ENCODE results near the gene IGSF9B. TPM values are rescaled to one million over a fixed set of nuclear protein-coding genes. Genes with fewer than 3 reads are reported as not detected.

IGSF9B gene
- total RNA-seq, 1 experiment from 2014 or later, result not detected

DNA sequence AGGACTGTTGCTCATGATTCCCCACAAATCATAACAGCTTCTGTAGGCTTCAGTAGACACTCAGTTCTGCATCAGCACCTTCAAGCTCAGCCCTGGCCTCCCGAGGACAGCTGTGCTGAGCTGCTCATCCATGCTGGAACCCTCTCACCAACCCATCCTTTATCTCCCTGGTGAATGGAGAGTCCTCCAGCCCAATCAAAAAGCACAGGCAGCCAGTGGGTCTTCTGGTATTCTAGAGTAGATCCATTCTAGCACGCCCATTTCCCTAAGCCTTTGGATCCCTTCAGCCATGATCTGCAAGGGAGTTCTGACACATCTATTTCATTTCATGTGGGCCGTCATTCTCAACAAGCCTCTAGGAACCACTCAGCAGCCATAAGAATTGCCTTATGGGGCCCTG, 66.9 kb downstream of the IGSF9B start:
- Histone ChIP-seq H3K9me3 (ENCODE audit: insufficient read depth, low read depth) (no peaks in the 10 kb centered on the region), H3K27me3 (ENCODE audit: insufficient read depth, low read depth) (peaks cover 49% of the 10 kb centered on the region), H3K79me2 (ENCODE audit: low read depth) (no peaks in the 10 kb centered on the region), H3K4me2 (no peak overlapping the region), H3K36me3 (ENCODE audit: low read depth) (no peaks in the 10 kb centered on the region), H3K4me1 (replicated peaks; ENCODE audit: insufficient read depth) (no peaks in the 10 kb centered on the region), H3F3A (ENCODE audit: insufficient read depth, low read depth) (no peaks in the 10 kb centered on the region), H4K20me1 (ENCODE audit: insufficient read depth) (no peaks in the 10 kb centered on the region), H3K9me2 (ENCODE audit: insufficient read depth) (no peaks in the 10 kb centered on the region), H3K4me3 (no peak overlapping the region), H2AFZ (no peak overlapping the region), H3K27ac (no peak overlapping the region)
- intact Hi-C loops (cut with micrococcal nuclease; ENCODE audit: unreplicated experiment), result no loop called here
- TF ChIP-seq EZH2 (IDR thresholded peaks at IDR 0.05; ENCODE audit: low read depth), result no peak
- TF ChIP-seq, protein P1, sequence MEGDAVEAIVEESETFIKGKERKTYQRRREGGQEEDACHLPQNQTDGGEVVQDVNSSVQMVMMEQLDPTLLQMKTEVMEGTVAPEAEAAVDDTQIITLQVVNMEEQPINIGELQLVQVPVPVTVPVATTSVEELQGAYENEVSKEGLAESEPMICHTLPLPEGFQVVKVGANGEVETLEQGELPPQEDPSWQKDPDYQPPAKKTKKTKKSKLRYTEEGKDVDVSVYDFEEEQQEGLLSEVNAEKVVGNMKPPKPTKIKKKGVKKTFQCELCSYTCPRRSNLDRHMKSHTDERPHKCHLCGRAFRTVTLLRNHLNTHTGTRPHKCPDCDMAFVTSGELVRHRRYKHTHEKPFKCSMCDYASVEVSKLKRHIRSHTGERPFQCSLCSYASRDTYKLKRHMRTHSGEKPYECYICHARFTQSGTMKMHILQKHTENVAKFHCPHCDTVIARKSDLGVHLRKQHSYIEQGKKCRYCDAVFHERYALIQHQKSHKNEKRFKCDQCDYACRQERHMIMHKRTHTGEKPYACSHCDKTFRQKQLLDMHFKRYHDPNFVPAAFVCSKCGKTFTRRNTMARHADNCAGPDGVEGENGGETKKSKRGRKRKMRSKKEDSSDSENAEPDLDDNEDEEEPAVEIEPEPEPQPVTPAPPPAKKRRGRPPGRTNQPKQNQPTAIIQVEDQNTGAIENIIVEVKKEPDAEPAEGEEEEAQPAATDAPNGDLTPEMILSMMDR (conservative IDR thresholded peaks at IDR 0.05), result no peak
- DNase-seq, result no peak
- no TSS peak for BruUV-seq (replicated peaks)
- ChIA-PET POLR2A (ENCODE audit: unreplicated experiment) (no interaction called here), CTCF (no interaction called here)

DNA sequence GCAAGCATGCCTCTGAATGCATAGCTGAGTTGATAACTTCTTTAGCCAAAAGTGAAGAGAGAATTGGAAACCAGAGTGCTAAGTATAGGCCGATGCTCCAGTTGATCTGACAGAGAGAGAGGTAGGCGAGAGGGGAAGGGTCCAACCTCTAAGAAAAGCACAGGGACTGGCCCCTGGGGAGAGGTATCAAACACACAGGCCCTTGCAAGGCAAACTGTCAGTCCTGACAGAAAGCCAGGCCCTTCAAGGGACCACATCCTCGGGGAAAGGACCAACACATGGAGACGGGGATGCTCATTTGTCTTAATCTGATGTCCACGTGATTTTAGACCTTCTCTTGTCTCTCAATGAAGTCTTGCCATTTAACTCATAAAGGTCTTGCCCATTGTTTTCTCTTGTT, 67.6 kb downstream of the IGSF9B start:
- Histone ChIP-seq H3F3A (ENCODE audit: insufficient read depth, low read depth) (no peaks in the 10 kb centered on the region), H3K9me2 (ENCODE audit: insufficient read depth) (no peaks in the 10 kb centered on the region), H3K4me2 (no peak overlapping the region), H3K27me3 (ENCODE audit: insufficient read depth, low read depth) (peaks cover 42% of the 10 kb centered on the region), H2AFZ (no peak overlapping the region), H3K4me3 (no peak overlapping the region), H3K27ac (no peak overlapping the region), H3K79me2 (ENCODE audit: low read depth) (no peaks in the 10 kb centered on the region), H3K36me3 (ENCODE audit: low read depth) (no peaks in the 10 kb centered on the region), H4K20me1 (ENCODE audit: insufficient read depth) (no peaks in the 10 kb centered on the region), H3K4me1 (replicated peaks; ENCODE audit: insufficient read depth) (no peaks in the 10 kb centered on the region), H3K9me3 (ENCODE audit: insufficient read depth, low read depth) (no peaks in the 10 kb centered on the region)
- no peak for DNase-seq
- ChIA-PET CTCF (no interaction called here), POLR2A (ENCODE audit: unreplicated experiment) (no interaction called here)
- no peak for TF ChIP-seq EZH2 (IDR thresholded peaks at IDR 0.05; ENCODE audit: low read depth)
- TF ChIP-seq, protein P1 (conservative IDR thresholded peaks at IDR 0.05), result no peak
- intact Hi-C loops (cut with micrococcal nuclease; ENCODE audit: unreplicated experiment), result no loop called here
- no TSS peak for BruUV-seq (replicated peaks)

DNA sequence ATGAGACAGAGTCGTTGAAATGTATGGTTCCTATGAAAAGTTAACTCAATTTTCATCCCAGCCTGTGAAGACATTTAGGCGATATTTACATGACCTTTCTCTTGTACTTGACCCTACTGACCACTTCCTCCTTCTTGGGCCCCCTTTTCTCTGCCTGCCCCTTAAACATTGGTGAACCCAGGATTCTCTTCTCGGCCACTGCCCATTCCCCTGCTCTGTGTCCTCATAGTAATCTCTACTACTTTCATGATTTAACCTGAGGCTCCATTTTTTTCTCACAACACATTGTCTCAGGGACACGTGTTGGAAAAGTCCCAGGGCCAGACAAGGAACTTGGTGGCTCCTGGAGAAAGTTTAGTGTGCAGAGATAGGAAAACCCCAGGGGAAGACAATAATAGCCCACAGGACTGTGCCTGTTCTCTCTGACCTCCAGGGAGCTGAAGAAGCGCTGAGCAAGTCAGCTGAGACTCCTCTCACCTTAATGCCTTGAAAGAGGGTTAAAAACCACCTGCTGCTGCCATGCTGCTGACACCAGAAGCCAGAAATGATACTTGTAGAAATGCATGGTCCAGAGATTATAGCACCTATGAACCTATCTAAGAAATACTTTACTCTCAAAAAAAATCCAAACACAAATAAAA, 69.0 kb downstream of the IGSF9B start:
- H3K36me3 ChIP-seq (ENCODE audit: low read depth), result no peaks in the 10 kb centered on the region
- intact Hi-C loops (cut with micrococcal nuclease; ENCODE audit: unreplicated experiment), result no loop called here
- no peaks in the 10 kb centered on the region for H3F3A ChIP-seq (ENCODE audit: insufficient read depth, low read depth)
- H3K4me1 ChIP-seq (replicated peaks; ENCODE audit: insufficient read depth), result no peaks in the 10 kb centered on the region
- TF ChIP-seq, protein P1 (conservative IDR thresholded peaks at IDR 0.05), result no peak
- no peak for TF ChIP-seq EZH2 (IDR thresholded peaks at IDR 0.05; ENCODE audit: low read depth)
- no peaks in the 10 kb centered on the region for H3K9me3 ChIP-seq (ENCODE audit: insufficient read depth, low read depth)
- no peak overlapping the region for H3K4me3 ChIP-seq
- H3K79me2 ChIP-seq (ENCODE audit: low read depth), result no peaks in the 10 kb centered on the region
- ChIA-PET CTCF (no interaction called here), POLR2A (ENCODE audit: unreplicated experiment) (no interaction called here)
- H3K9me2 ChIP-seq (ENCODE audit: insufficient read depth), result no peaks in the 10 kb centered on the region
- H3K4me2 ChIP-seq, result no peak overlapping the region
- no peak overlapping the region for H3K27ac ChIP-seq
- H4K20me1 ChIP-seq (ENCODE audit: insufficient read depth), result no peaks in the 10 kb centered on the region
- H2AFZ ChIP-seq, result no peak overlapping the region
- peaks cover 30% of the 10 kb centered on the region for H3K27me3 ChIP-seq (ENCODE audit: insufficient read depth, low read depth)
- BruUV-seq (replicated peaks), result no TSS peak
- no peak for DNase-seq

Data from PC-9 (cell line).